ENCODE results near the gene PTGS2. TPM values are rescaled to one million over a fixed set of nuclear protein-coding genes. Genes with fewer than 3 reads are reported as not detected.

PTGS2 gene
- total RNA-seq, 1 experiment from 2014 or later, result 0.91 TPM

DNA sequence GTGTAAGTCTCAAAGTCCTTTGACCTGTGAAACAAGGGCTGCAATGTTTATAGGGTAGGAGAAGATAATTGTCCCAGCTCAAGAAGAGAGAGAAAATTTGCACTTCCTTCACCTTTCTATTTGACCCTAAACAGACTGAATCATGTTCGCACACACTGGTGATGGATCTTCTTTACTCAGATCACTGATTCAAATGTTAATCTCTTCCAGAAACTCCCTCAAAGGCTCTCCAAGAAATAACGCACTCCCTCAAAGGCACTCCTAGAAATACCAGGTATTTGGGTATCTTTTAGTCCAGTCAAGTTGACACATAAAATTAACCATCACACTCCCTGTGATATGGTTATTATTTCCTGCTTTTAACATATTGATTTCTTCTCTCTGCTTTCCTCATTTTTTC, 30.5 kb upstream of the PTGS2 start:
- no peaks in the 10 kb centered on the region for H3K79me2 ChIP-seq (ENCODE audit: insufficient read depth, low read length)
- ATAC-seq (no peak), DNase-seq (ENCODE audit: low read depth, low spot score) (no peak)
- H3K4me2 ChIP-seq (ENCODE audit: low read length), result no peak overlapping the region
- intact Hi-C loops (cut with micrococcal nuclease), result no loop called here
- no TSS peak for BruUV-seq (replicated peaks)
- ChIA-PET CTCF (no interaction called here), RAD21 (ENCODE audit: low non-redundant PET in 1 of 2, low total read pairs in 2 of 2, uncharacterized antibody in 2 of 2, unreplicated experiment in 2 of 2) (no interaction called here), POLR2A (no interaction called here)
- no peak overlapping the region for H3K9ac ChIP-seq (ENCODE audit: low read length)
- H3K27ac ChIP-seq (ENCODE audit: low read depth, low read length), result no peak overlapping the region
- no peak overlapping the region for H3K4me3 ChIP-seq (replicated peaks in 1 of 2; ENCODE audit: low read depth in 1 of 2, low read length in 2 of 2)
- H3K36me3 ChIP-seq (ENCODE audit: control insufficient read depth in 1 of 2, insufficient read depth in 2 of 2, low read length in 2 of 2), result no peaks in the 10 kb centered on the region
- H3K9me3 ChIP-seq (ENCODE audit: control insufficient read depth in 1 of 2, insufficient read depth in 1 of 2, low read depth in 1 of 2, low read length in 2 of 2), result no peaks in the 10 kb centered on the region
- TF ChIP-seq CBX3 (IDR thresholded peaks at IDR 0.05; ENCODE audit: low read depth) (no peak), RAD21 (IDR thresholded peaks at IDR 0.05; ENCODE audit: low read depth) (no peak), TCF7L2 (IDR thresholded peaks at IDR 0.05; ENCODE audit: borderline replicate concordance, extremely low read depth, insufficient read depth, insufficient read length) (no peak), JUND (IDR thresholded peaks at IDR 0.05) (no peak), ZNF274 (IDR thresholded peaks at IDR 0.05; ENCODE audit: low read depth, low read length) (no peak), FOSL1 (IDR thresholded peaks at IDR 0.05; ENCODE audit: low read depth) (no peak), POLR2AphosphoS5 (IDR thresholded peaks at IDR 0.05; ENCODE audit: low read depth, low read length) (no peak), EZH2 (IDR thresholded peaks at IDR 0.05) (no peak)
- TF ChIP-seq, protein P1, sequence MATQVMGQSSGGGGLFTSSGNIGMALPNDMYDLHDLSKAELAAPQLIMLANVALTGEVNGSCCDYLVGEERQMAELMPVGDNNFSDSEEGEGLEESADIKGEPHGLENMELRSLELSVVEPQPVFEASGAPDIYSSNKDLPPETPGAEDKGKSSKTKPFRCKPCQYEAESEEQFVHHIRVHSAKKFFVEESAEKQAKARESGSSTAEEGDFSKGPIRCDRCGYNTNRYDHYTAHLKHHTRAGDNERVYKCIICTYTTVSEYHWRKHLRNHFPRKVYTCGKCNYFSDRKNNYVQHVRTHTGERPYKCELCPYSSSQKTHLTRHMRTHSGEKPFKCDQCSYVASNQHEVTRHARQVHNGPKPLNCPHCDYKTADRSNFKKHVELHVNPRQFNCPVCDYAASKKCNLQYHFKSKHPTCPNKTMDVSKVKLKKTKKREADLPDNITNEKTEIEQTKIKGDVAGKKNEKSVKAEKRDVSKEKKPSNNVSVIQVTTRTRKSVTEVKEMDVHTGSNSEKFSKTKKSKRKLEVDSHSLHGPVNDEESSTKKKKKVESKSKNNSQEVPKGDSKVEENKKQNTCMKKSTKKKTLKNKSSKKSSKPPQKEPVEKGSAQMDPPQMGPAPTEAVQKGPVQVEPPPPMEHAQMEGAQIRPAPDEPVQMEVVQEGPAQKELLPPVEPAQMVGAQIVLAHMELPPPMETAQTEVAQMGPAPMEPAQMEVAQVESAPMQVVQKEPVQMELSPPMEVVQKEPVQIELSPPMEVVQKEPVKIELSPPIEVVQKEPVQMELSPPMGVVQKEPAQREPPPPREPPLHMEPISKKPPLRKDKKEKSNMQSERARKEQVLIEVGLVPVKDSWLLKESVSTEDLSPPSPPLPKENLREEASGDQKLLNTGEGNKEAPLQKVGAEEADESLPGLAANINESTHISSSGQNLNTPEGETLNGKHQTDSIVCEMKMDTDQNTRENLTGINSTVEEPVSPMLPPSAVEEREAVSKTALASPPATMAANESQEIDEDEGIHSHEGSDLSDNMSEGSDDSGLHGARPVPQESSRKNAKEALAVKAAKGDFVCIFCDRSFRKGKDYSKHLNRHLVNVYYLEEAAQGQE (IDR thresholded peaks at IDR 0.05; ENCODE audit: low read depth), result no peak
- H3K9me2 ChIP-seq (ENCODE audit: insufficient read depth), result no peaks in the 10 kb centered on the region
- no peaks in the 10 kb centered on the region for H4K20me1 ChIP-seq (ENCODE audit: insufficient read depth)
- H2AFZ ChIP-seq (ENCODE audit: low read depth, low read length, poor library complexity, severe bottlenecking), result no peak overlapping the region
- no peaks in the 10 kb centered on the region for H3K27me3 ChIP-seq (ENCODE audit: insufficient read depth, low read length)
- H3K4me1 ChIP-seq (ENCODE audit: control insufficient read depth in 1 of 2, insufficient read depth in 2 of 2, low read length in 2 of 2), result no peaks in the 10 kb centered on the region

All from HCT116 (cell line).